Measurements from ENCODE around the gene SEMA4B. TPM values are rescaled to one million over a fixed set of nuclear protein-coding genes. Genes with fewer than 3 reads are reported as not detected.
A peak's percentile ranks its signal among the peaks of the same experiment; 100 is the strongest.
"Not testable (repeated sequence)": the region's sequence is repeated elsewhere in the genome, so short reads cannot be mapped to it uniquely, and the experiment has no call there.

Gene SEMA4B
- polyA plus RNA-seq, 1 donor (not counting 4 experiments of a cell fraction or from before 2014, with no cell fraction given): 58.7 TPM

GRCh38 chr15:90187257-90187868 is 13.8 kb upstream of the SEMA4B start:
- TF ChIP-seq EZH2 (IDR thresholded peaks at IDR 0.05; ENCODE audit: low read length) (no peak), CTCF (optimal IDR thresholded peaks at IDR 0.05 in 1 of 3, IDR thresholded peaks at IDR 0.05 in 1 of 3, conservative IDR thresholded peaks at IDR 0.05 in 1 of 3; ENCODE audit: extremely low read depth in 1 of 3, insufficient read depth in 2 of 3, low read length in 3 of 3) (no peak)
- no peaks in the 10 kb centered on the region for H3K36me3 ChIP-seq (ENCODE audit: control insufficient read depth in 2 of 2, extremely low read depth in 1 of 2, insufficient read depth in 2 of 2, low read length in 2 of 2)
- peak overlapping the region; percentile 44 for H3K9ac ChIP-seq (ENCODE audit: control insufficient read depth, extremely low read depth, insufficient read depth, low read length)
- dilution Hi-C loops (cut with MboI; ENCODE audit: extremely low pct_ligation_motif_present, low sequenced_read_pairs): no loop called here
- peaks cover 57% of the 10 kb centered on the region for H3K4me1 ChIP-seq (ENCODE audit: control insufficient read depth, extremely low read depth, insufficient read depth, low read length)
- peaks cover 2% of the 10 kb centered on the region for H3K9me1 ChIP-seq (ENCODE audit: control insufficient read depth, extremely low read depth, insufficient read depth, low read length)
- no peak for DNase-seq (ENCODE audit: low read depth, low spot score)
- H3K27me3 ChIP-seq (ENCODE audit: control insufficient read depth, extremely low read depth, insufficient read depth, low read length): no peaks in the 10 kb centered on the region
- H2AFZ ChIP-seq (ENCODE audit: control insufficient read depth, low read length): no peak overlapping the region
- no peak for FAIRE-seq
- H3K27ac ChIP-seq (ENCODE audit: control insufficient read depth, insufficient read depth, low read length): peak overlapping the region; percentile 31
- H3K79me2 ChIP-seq (ENCODE audit: control insufficient read depth, insufficient read depth, low read length): peaks cover 42% of the 10 kb centered on the region
- no peaks in the 10 kb centered on the region for H3K9me3 ChIP-seq (ENCODE audit: control insufficient read depth, low read depth, low read length)
- peak overlapping the region; percentile 74 for H3K4me2 ChIP-seq (ENCODE audit: control insufficient read depth, extremely low read depth, insufficient read depth, low read depth, low read length)
- H4K20me1 ChIP-seq (ENCODE audit: control insufficient read depth, extremely low read depth, insufficient read depth, low read length): no peaks in the 10 kb centered on the region
- peak overlapping the region in 1 of 3 experiments; percentile 27 for H3K4me3 ChIP-seq (ENCODE audit: control insufficient read depth in 2 of 3, extremely low read depth in 1 of 3, insufficient read depth in 2 of 3, low read depth in 1 of 3, low read length in 3 of 3)

- H3K27me3 ChIP-seq (ENCODE audit: control insufficient read depth, extremely low read depth, insufficient read depth, low read length); H3K4me3 ChIP-seq (ENCODE audit: control insufficient read depth in 2 of 3, extremely low read depth in 1 of 3, insufficient read depth in 2 of 3, low read depth in 1 of 3, low read length in 3 of 3); H4K20me1 ChIP-seq (ENCODE audit: control insufficient read depth, extremely low read depth, insufficient read depth, low read length); H2AFZ ChIP-seq (ENCODE audit: control insufficient read depth, low read length); H3K36me3 ChIP-seq (ENCODE audit: control insufficient read depth in 2 of 2, extremely low read depth in 1 of 2, insufficient read depth in 2 of 2, low read length in 2 of 2); H3K4me2 ChIP-seq (ENCODE audit: control insufficient read depth, extremely low read depth, insufficient read depth, low read depth, low read length); H3K9ac ChIP-seq (ENCODE audit: control insufficient read depth, extremely low read depth, insufficient read depth, low read length); FAIRE-seq; H3K9me3 ChIP-seq (ENCODE audit: control insufficient read depth, low read depth, low read length); dilution Hi-C loops (cut with MboI; ENCODE audit: extremely low pct_ligation_motif_present, low sequenced_read_pairs); DNase-seq (ENCODE audit: low read depth, low spot score); H3K9me1 ChIP-seq (ENCODE audit: control insufficient read depth, extremely low read depth, insufficient read depth, low read length); H3K27ac ChIP-seq (ENCODE audit: control insufficient read depth, insufficient read depth, low read length): not testable (repeated sequence)
- Histone ChIP-seq H3K79me2 (ENCODE audit: control insufficient read depth, insufficient read depth, low read length) (peaks cover 46% of the 10 kb centered on the region), H3K4me1 (ENCODE audit: control insufficient read depth, extremely low read depth, insufficient read depth, low read length) (peaks cover 64% of the 10 kb centered on the region)
Observed at GRCh38 chr15:90188065-90188464, 13.1 kb upstream of the SEMA4B start.

All from keratinocyte (primary cell).